Kidney capillary endothelial cell (primary cell): ENCODE results near the gene TCF19.

Source experiments
- DNase-seq: peaks from one replicate; pipeline ENCODE4 v3.0.0-alpha.2; 2018; ENCODE audit warnings: low spot score

The TCF19 gene

GRCh38 chr6:31210123-31210522 lies 51.7 kb downstream of the TCF19 start:
- no peak for DNase-seq

- DNase-seq = no peak
Observed at GRCh38 chr6:31210741-31211532, 52.5 kb downstream of the TCF19 start.
